Psoas muscle (tissue), 8 donors: Measurements from ENCODE around the gene EEFSEC. TPM values are rescaled to one million over a fixed set of nuclear protein-coding genes. Genes with fewer than 3 reads are reported as not detected.

Experiments
- ATAC-seq, 4 donors: fragments of 200-7000 bp; cut with Tn5 transposase; one replicate each; pipeline ENCODE4 v1.9.1; 2020; ENCODE audit warnings: moderate library complexity in 3 of 4, mild to moderate bottlenecking in 2 of 4
- DNase-seq, 2 donors: peaks; one replicate each; pipeline ENCODE4 v3.0.0-alpha.2; 2020
- H3K27ac ChIP-seq: fragments of 200-600 bp; one replicate; pipeline ENCODE4 v1.8.0; 2022
- H3K27me3 ChIP-seq, 3 donors: fragments of 200-600 bp in 1 of 3; one replicate each; pipeline versions ENCODE4 v1.6.1 to v1.8.0; 2013 to 2022; ENCODE audit warnings: low read length in 2 of 3, mild to moderate bottlenecking in 2 of 3, moderate library complexity in 1 of 3; ENCODE audit not compliant: insufficient read depth in 3 of 3
- H3K36me3 ChIP-seq, 2 donors: fragments of 200-600 bp in 1 of 2; one replicate each; pipeline versions ENCODE4 v1.6.1 to v1.8.0; 2013 to 2022; ENCODE audit warnings: low read depth in 1 of 2, mild to moderate bottlenecking in 1 of 2, moderate library complexity in 1 of 2; ENCODE audit not compliant: insufficient read depth in 1 of 2
- H3K4me1 ChIP-seq: fragments of 200-600 bp; one replicate; pipeline ENCODE4 v1.8.0; 2022
- H3K4me3 ChIP-seq: fragments of 200-600 bp; one replicate; pipeline ENCODE4 v1.8.0; 2022; ENCODE audit warnings: mild to moderate bottlenecking
- H3K9me3 ChIP-seq: fragments of 200-600 bp; one replicate; pipeline ENCODE4 v1.8.0; 2022
- CTCF ChIP-seq: fragments of 200-600 bp; IDR thresholded peaks from one replicate; pipeline ENCODE4 v1.8.0; 2022; ENCODE audit warnings: antibody characterized with exemption
- WGBS, 3 donors: extraction: QIAGEN DNeasy Blood & Tissue Kit; methylation state at CpG; one replicate each; pipeline versions ENCODE4 v1.1.6 to v1.1.7; 2013; 5-methylcytosine and 5-hydroxymethylcytosine counted together
- intact Hi-C, 2 donors: fragments of 100-400 bp; cut with DNase I; formaldehyde crosslinking; loops; one replicate each; pipeline versions ENCODE4 v1.11.0 to v1.14.2; 2022
- polyA plus RNA-seq, 3 donors: library from polyadenylated mRNA; stranded (reverse); fragments of 200-250 nt; gene quantifications; one replicate each; pipeline ENCODE4 v1.2.3, GENCODE V29; 2013
- total RNA-seq, 4 donors: library from RNA; stranded (reverse); fragmentation: NEBNext Ultra II Directional in 2 of 4; extraction: Animal tissue kit (Norgen Biotek cat#: 25700) in 2 of 4; gene quantifications; one replicate each; pipeline versions ENCODE4 v1.2.1 to v1.2.4, GENCODE V29; 2021 to 2023
- donor health status: healthy with polysubstance abuse.
- donor health status: DM: no; HTN: no; CAD: no; lungs with moderate emphysema.
- donor health status: Bipolar disorder and iron deficiency.
- donor health status: healthy.
- donor health status: DM: yes; HTN: yes; CAD: no.
- donor health status: DM: no; HTN: no; CAD: no.
- donor health status: DM: no; HTN: no; CAD: no.
- donor health status: DM: yes; HTN: yes; CAD: no.

Gene EEFSEC
- total and polyA plus RNA-seq, 7 donors = 10.7 to 18.9 (median 14.0) TPM

- Histone ChIP-seq H3K9me3 (no peaks in the 10 kb centered on the region), H3K4me3 (no peak overlapping the region), H3K27ac (no peak overlapping the region), H3K27me3 (no peaks in the 10 kb centered on the region), H3K36me3 (no peaks in the 10 kb centered on the region), H3K4me1 (no peaks in the 10 kb centered on the region)
- ATAC-seq = peak in 2 of 4 donors; percentile 59 to 63
- DNase-seq = no peak
- intact Hi-C loops = no loop called here
- TF ChIP-seq CTCF = no peak
Observed at GRCh38 chr3:128238184-128238489, 84.9 kb downstream of the EEFSEC start.

GRCh38 chr3:128239304-128239703 is 86.0 kb downstream of the EEFSEC start:
- intact Hi-C loops = no loop called here
- no peak overlapping the region for H3K4me3 ChIP-seq
- DNase-seq (no peak), ATAC-seq (no peak)
- H3K27me3 ChIP-seq = no peaks in the 10 kb centered on the region
- no peaks in the 10 kb centered on the region for H3K36me3 ChIP-seq
- H3K9me3 ChIP-seq = no peaks in the 10 kb centered on the region
- no peak overlapping the region for H3K27ac ChIP-seq
- H3K4me1 ChIP-seq = no peaks in the 10 kb centered on the region
- no peak for TF ChIP-seq CTCF
- WGBS, 3 donors = 98 to 100% (median 100%) methylated on average over 3 of the region's 3 CpGs

- WGBS, 3 donors = 88 to 95% (median 92%) methylated on average over 1 of the region's 1 CpG
- ATAC-seq = no peak
Observed at GRCh38 chr3:128240232-128240631, 87.0 kb downstream of the EEFSEC start.

GRCh38 chr3:128241741-128242140 is 88.5 kb downstream of the EEFSEC start:
- peaks cover 0 to 3% of the 10 kb centered on the region in 2 donors for H3K36me3 ChIP-seq
- intact Hi-C loops = no loop called here
- H3K9me3 ChIP-seq = no peaks in the 10 kb centered on the region
- DNase-seq (no peak), ATAC-seq (no peak)
- no peak overlapping the region for H3K4me3 ChIP-seq
- no peak for TF ChIP-seq CTCF
- no peaks in the 10 kb centered on the region for H3K4me1 ChIP-seq
- no peak overlapping the region for H3K27ac ChIP-seq
- WGBS, 3 donors = 95 to 99% (median 95%) methylated on average over 5 of the region's 5 CpGs
- no peaks in the 10 kb centered on the region for H3K27me3 ChIP-seq

More at GRCh38 chr3:128240232-128240631, 87.0 kb downstream of the EEFSEC start:
- no peaks in the 10 kb centered on the region for H3K4me1 ChIP-seq
- intact Hi-C loops = no loop called here
- H3K4me3 ChIP-seq = no peak overlapping the region
- no peaks in the 10 kb centered on the region for H3K36me3 ChIP-seq
- H3K27me3 ChIP-seq = no peaks in the 10 kb centered on the region
- no peaks in the 10 kb centered on the region for H3K9me3 ChIP-seq
- DNase-seq = no peak
- H3K27ac ChIP-seq = no peak overlapping the region
- no peak for TF ChIP-seq CTCF

GRCh38 chr3:128242818-128243601 is 89.7 kb downstream of the EEFSEC start:
- intact Hi-C loops = no loop called here
- Histone ChIP-seq H3K4me3 (no peak overlapping the region), H3K36me3 (peaks cover 0 to 16% of the 10 kb centered on the region in 2 donors), H3K27me3 (no peaks in the 10 kb centered on the region), H3K27ac (no peak overlapping the region), H3K4me1 (no peaks in the 10 kb centered on the region), H3K9me3 (no peaks in the 10 kb centered on the region)
- ATAC-seq (no peak), DNase-seq (no peak)
- no peak for TF ChIP-seq CTCF
- 84 to 89% (median 88%) methylated on average over 13 of the region's 13 CpGs for WGBS, 3 donors
